ENCODE data around the gene SULT1B1.

Gene SULT1B1

DNA sequence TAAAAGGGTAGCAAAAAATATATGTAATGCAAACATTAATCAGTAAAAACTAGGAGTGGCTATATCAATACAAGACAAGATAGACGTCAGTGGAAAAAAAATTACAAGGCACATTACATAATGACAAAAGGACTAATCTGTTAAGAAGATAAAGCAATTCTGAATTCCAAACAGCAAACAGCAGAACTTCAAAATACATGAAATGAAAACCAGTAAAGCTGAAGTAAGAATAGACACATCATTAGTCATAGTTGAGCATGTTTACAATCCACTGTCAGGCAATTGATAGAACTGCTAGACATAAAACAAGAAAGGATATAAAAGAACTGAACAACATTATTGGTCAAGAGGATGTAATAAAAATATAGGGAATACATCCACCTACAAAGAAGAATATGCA lies 12.2 kb downstream of the SULT1B1 start:
- DNase-seq, result no peak

DNA sequence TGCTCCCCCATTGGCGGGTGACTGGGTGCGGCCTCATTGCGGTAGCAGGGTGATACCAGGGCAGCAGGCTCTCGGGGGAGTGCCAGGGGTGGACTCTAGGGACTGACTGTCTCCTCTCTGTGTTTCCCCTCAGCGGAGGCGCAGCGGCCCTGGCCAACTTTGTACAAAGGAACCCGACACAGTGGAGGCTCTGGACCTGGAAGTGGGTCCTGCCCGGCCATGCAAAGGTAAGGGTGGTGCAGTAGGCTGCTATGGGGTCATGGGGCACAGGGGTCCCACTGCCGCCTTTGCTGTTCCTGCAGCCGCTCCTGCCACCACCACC lies 16.3 kb downstream of the SULT1B1 start:
- DNase-seq, result no peak

DNA sequence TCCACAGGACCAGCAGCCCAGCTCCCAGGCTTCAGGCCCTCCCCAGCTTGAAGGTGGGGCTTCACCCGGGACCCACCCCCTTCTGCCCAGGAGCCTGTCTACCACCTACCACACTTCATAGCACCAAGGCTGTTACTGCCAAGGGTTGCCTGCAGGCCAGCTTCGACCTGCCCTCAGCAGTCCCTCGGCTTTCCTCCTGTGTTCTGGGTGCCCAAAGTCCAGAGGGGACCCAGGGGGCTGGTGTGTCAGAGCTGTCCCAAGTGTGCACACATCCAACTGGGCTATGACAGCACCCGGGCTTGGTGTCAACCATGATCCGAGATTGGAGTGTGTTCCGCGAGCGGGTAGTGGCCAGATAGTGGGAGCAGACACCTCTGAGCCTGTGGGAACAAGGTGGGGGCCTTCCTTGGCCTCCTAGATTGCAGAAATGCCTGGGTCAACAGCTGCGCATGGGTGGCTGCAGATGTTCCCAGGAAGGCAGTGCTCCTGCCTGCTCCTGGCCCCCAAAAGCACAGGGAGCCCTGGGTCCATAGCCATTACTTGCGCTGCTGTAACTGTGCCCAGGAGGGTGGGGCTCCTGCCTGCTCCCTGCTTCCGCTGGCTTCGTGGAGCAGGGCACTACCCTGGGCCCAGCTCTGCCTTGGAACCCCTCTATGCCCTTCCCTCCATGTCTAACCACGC lies 16.8 kb downstream of the SULT1B1 start:
- no peak for DNase-seq

DNA sequence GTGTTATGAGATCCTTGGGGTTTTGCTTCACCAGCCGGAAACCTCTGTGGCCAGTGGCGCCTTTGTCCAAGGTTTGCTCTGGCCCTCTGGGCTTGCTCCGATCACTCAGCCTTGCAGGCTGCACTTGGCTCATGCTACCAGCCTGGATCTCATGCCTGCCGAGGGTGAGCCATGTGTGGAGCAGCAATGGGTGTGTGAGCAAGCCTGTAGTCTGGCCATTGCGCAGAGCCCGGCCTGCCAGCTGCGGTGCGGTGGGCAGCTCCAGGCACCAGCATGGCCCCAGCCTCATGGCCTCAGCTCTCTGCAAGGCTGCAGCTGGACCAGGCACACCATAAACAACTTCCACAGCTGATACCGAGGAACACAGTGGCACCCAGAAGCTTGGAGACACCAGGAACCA lies 17.8 kb downstream of the SULT1B1 start:
- DNase-seq, result no peak

DNA sequence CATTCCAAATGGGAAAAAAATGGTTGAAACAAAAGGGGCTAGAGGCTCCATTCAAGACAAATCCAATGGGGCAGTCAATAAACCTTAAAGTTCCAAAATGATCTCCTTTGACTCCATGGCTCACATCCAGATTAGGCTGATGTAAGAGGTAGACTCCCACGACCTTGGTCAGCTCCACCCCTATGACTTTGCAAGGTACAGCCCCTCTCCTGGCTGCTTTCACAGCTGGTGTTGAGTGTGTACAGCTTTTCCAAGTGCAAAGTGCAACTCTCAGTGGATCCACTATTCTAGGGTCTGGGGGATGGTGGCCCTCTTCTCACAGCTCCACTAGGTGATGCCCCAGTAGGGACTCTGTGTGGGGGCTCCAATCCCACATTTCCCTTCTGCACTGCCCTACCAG lies 21.5 kb downstream of the SULT1B1 start:
- no peak for DNase-seq

DNA sequence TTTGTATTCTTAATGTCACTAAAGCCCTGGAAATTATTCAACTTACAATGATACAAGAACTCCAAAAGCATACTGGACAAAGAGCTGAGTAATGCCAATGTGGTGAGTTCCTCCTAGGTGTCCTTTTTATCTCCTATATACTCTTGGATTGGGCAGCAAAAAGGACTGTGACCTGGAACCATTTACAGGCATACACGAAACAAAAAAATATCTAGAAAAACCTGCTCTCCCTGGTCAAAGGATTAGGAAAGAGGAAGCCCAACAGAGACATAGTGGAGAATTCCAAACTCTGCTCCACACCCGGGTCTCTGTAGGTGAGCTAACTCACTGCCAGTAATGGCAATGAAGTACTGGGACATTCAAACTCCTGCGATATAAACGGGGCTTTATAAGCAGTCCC lies 25.3 kb downstream of the SULT1B1 start:
- no peak for DNase-seq

DNA sequence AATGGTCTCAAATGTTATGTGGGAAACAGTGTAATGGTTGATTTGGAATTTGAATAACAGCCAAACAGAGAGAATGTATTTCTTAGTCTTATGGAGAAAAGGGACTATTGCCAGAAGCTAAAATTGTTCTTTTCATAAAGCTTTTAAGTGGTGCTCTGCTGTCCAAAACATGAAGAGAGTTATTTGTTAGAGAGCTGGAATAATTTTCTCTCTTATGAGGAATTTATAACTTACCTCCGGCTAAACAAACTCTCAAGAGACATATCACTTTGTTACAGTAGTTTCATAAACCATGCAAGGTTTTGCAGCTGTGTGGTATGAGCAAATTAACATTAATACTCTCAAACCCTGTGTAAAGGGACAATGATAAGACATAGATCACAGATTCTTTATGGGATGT lies 28.6 kb downstream of the SULT1B1 start:
- DNase-seq, result no peak

DNA sequence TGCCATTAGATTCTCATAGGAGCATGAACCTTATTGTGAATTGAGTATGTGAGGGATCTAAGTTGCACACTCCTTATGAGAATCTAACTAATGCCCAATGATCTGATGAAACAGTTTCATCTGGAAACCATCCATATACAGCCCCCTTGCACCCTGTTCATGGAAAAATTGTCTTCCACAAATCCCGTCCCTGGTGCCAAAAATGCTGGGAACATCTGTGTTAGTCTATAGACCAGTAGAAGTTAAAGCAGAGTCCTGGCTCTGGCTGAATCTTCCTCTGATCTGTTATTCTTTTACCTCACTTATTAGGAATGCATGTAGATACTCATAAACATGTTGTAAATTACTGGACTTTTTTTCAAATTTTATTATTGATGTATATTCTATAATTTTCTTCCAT lies 29.2 kb downstream of the SULT1B1 start:
- DNase-seq, result no peak

DNA sequence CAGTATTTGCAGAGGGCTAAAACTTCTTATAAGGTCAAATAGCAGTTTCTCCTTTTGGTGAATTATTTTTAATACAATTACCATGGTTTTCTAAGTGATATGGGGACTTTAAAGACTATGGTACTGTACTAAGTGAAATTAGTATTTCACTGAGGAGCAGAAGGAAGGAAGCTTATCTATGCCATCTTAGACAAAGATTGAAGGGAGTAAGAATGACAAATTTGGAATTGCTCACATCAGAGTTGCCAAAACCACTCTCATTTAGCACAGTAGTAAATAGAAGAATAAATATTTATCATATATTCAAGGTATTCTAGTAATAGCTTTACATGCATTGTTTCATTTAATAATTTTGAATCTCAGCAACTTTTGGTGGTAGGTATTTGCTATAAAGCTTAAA lies 30.4 kb downstream of the SULT1B1 start:
- DNase-seq, result no peak

DNA sequence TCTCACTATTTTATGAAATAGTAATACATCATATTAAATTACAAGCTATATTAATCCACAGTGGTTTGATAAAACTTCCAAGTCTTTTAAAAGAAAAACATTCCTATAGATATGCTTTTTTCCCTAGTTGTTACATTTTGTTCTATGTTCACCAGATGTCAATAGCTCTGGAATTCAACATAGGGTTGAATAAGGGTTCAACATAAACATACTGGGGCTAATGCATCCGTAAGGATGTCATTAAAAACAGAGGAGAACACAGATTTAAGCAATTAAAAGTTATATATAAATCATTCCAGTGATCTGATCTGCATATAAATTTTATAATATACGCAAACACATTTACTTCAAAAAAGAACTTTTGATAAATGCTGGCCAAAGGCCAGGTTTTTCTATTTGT lies 32.5 kb downstream of the SULT1B1 start:
- DNase-seq, result no peak

DNA sequence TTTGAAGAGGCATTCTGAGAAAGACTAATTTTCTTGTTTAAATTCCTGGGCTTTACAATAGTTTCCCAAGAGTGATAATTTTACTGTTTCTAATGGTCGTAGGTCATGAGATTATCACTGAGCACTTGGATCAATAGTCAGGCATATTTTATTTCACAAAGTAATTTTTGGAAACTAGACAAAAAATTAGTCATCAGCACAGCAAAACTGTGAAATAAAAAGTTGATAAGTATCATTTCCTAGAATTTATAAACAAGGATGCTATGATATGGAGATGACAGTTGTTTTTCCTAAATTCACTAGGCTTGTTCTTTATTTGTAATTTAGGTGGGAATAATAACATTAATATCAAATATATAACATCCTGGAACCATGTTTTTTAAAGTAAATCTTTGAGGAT lies 33.0 kb downstream of the SULT1B1 start:
- no peak for DNase-seq

DNA sequence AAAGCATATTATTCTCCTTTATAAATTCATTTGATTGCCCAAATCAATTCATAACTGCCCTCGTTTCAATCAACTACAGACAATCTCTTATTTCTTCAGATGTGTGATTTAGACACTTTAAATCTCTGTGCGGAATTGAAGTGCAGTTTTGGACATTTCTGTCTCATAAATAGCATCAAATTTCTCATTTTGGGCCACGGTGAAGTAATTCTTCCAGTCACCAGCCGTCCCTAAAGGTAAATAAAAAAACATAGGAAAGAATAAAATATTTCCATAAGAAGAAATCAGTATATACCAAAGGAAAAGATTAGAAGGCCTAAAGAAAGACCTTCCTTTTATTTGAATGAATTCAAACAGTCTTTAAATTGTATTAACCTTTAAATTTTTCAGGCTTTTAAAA lies 33.4 kb downstream of the SULT1B1 start:
- DNase-seq, result no peak

DNA sequence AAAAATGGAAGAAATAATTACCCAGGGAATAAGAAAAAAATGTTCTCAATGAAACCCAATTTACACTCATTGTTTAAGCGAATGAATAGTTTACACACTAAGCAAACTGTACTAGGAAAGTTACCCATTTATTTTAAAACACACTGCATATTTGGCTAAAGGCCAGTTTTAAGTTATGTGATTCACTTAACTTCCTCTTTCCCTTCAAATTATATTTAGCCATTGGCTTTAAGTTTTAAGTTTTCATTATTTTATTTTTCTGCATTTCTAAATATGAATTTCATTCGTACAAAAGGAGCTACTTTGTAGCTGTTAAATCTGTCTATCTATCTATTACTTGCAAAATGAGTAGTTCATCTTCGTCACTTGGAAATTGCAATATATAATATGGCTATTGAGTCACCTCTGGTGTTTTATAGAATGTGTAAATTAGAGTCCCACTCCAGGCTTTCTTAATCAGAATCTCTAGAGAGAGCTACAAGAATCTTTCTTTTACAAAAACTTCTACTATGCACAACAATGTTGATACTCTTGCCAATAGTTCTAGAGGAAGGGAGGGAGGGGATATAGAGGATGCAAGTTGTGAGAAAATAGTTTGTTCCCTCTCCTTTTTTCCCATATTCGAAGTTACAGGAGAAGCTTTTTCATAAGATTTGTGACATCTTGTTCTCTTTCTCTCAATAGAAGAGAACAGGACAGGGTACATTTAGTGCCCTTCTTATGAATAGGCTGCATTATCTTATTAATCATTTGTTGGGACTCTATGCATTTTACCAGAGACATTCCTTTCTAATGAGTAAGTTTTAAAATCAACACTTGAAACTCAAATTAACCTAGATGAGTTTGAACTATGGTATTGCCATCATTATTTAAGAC lies 41.8 kb downstream of the SULT1B1 start:
- DNase-seq, result no peak

DNA sequence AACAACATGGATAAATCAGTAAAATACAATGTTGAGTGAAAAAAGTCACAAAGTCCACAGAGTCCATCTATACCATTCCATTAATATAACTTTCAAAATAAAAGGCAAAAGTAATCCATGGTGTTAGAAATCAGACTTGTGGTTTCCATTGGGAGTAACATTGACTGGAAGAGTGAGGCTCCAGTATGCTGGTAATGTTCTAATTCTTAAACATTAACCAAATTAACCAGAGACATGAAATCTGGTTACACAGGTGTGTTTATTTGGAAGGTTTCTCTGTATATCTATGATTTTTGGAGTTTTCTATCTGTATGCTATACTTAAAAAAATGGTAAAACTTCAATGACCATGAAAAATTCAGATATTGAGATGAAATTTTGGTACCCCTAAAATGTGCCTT lies 42.6 kb downstream of the SULT1B1 start:
- no peak for DNase-seq

DNA sequence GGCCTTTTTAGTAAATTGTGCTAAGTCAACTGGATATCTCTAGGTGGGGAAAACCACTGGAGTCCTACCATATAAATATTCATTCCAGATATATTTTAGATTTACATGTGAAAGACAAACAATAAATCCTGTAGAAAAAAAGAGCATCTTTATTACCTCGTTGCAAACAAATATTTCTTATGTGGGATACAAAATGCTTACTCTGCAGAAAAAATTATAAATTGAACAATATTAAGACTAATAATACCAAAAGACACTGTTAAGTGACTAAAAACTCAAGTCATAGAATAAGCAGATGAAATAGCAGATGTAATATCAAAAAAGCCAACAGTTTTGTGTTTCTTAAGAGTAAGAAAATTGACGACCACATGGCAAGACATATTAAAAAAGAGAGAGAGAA lies 43.8 kb downstream of the SULT1B1 start:
- DNase-seq, result no peak

DNA sequence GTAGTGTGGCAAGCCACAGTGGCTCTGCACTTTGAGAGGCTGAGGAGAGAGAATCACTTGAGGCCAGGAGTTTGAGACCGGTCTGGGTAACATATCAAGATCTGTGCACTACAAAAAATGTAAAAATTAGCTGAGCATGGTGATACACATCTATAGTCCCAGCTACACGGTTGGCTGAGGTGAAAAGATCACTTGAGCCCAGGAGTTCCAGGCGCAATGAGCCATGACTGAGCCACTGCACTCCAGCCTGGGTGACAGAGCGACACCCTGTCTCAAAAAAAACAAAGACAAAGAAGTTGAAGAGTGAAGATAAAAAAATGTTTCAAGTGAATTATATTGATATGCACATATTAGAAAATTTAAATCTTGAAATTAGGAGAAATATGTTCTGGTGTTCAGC lies 46.3 kb downstream of the SULT1B1 start:
- DNase-seq, result no peak

DNA sequence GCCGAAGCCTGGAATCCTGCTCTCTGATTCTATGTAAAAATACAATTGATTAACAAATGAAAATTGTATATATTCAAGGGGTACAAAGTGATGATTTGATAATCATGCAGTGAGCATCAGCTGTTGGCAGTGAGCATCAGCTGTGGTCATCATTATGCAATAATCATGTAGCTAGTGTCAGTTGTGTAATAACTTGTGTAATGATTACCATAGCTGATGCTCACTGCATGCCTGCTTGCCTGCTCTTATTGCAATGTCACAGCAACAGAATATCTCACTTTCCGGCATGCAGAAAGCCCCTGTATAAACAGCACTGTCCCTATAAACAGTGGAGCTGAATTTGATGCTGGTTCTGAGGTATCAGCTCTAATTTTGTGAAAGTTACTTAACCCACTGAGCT lies 46.8 kb downstream of the SULT1B1 start:
- no peak for DNase-seq

DNA sequence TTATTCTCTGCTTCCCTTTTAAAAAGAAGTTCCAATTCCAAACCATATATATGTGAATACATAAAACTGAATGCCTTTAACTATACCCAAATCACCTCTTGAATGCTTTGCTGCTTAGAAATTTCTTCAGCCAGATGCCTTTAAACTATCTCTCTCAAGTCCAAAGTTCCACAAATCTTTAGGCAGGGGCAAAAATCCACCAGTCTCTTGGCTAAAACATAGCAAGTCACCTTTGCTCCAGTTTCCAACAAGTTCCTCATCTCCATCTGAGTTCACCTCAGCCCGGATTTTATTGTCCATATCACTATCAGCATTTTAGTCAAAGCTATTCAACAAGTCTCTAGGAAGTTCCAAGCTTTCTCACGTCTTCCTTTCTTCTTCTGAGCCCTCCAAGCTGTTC lies 49.8 kb downstream of the SULT1B1 start:
- no peak for DNase-seq

DNA sequence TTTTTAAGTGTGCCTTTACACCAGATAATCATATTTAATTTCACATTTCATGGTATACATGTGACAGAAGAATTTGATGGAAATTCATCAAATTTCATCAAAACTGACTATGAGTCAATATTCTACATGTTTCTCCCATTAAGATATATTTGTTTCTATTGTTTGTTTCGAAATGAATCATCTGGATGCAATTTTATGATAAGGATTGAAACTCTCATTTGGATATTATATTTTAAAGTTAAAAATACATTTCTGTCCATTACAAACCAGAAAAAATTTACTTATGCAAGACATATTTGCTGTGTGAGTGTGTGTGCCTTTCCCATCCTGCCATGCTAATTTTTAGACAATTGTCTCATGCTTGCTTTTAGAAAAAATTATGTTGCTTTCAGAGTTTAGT lies 52.2 kb downstream of the SULT1B1 start:
- no peak for DNase-seq

DNA sequence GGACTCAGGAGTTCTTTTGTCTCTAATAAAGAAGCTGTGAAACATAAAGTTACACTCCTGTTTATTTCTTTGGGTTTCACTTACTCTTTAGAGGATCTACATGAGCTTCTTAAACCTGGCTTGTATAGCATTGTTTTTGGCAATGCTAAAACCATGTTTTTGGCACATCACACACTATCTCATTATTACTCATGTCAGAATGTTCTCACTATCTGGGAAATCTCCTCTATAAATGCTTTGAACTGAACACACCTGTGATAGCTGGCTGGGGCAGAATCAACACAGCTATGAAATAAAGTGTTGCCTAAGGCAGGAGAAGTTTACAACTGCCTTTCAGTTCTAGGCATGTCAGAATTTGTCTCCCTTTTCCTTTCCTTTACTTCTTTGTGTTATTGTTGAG lies 52.6 kb downstream of the SULT1B1 start:
- DNase-seq, result no peak

DNA sequence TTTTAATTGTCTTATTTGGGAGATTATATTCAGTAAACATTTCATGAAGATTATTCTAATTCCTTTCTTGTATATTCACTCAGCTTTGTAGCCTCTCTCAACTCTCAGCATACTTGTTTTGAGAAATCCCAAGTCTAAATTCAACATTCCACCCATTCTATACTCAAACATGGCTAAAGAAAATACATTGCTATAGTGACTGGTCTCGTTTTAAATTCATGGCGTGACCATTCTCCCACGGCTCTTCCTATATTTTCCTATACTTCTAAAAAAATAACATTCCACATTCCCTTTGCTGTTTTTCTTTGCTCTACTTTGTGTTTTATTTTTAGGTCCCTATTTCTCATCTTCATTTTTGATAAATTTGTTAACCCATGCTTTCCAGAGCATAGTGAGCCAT lies 58.2 kb downstream of the SULT1B1 start:
- DNase-seq, result no peak

DNA sequence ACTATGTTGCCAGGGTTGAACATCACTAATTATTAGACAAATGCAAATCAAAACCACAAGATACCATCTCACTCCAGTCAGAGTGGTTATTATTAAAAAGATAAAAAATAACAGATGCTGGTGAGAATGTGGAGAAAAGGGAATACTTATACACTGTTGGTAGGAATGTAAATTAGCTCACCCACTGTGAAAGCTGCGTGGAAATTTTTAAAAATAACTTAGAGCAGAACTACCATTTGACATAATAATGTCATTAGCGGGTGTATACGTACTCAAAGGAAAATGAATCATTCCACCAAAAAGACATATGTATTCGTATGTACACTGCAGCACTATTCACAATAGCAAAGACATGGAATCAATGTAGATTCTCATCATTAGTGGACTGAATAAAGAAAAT lies 58.7 kb downstream of the SULT1B1 start:
- DNase-seq, result no peak

DNA sequence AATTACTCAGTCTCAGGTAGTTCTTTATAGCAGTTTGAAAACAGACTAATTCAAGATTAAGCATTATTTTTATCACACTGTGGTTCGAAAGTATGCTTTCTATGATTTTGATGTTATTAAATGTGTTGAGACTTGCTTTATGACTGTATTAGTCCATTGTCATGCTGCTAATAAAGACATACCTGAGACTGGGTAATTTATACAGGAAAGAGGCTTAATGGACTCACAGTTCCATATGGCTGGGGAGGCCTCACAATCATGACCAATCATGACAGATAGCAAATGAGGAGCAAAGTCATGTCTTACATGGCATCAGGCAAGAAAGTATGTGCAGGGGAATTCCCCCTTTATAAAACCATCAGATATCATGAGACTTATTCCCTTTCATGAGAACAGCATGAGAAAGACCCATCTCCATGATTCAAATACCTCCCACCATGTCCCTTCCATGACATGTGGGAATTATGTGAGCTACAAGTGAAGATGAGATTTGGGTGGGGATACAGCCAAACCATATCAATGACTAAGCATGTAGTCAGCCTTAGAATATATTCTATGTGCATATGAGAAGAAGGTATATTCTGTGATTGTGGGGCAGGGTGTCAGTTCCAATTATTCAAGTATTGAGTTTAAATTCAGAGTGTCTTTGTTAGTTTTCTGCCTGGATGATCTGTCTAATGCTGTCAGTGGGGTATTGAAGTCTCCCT lies 62.7 kb downstream of the SULT1B1 start:
- DNase-seq, result no peak

DNA sequence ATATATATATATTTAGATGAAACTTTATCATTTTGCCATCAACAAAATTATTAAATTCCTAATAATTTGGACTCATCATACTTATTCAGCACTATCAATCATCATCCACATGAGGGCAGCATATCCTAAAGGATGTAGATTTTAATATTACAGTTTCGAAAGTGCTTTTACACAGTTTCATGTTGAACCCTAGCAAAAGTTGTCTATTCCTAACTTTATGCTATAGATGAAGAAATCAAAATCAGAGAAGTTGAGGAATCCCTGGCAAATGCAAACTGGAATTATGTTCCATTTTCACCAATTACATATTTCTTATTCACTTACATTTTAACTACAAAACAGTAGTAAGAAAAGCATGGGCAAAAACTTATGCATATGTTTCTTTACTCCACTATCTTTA lies 70.8 kb downstream of the SULT1B1 start:
- no peak for DNase-seq

All from stimulated activated CD4-positive, alpha-beta T cell treated with anti-CD3 and anti-CD28 coated beads, Interleukin-12 subunit alpha, Interleukin-12 subunit beta, amount 100 ng/mL, for 4 hours (primary cell).